ENCODE data around the gene DAGLB.
"Not testable (repeated sequence)": the region's sequence is repeated elsewhere in the genome, so short reads cannot be mapped to it uniquely, and the experiment has no call there.

The DAGLB gene

GRCh38 chr7:6460990-6461584, 13.3 kb upstream of the DAGLB start:
- no peak for DNase-seq (ENCODE audit: low read depth)

GRCh38 chr7:6460303-6460702, 12.5 kb upstream of the DAGLB start:
- no peak for DNase-seq (ENCODE audit: low read depth)

GRCh38 chr7:6458676-6459075, 10.9 kb upstream of the DAGLB start:
- DNase-seq (ENCODE audit: low read depth), result not testable (repeated sequence)

GRCh38 chr7:6453734-6454133, 6.0 kb upstream of the DAGLB start:
- no peak for DNase-seq (ENCODE audit: low read depth)

- DNase-seq (ENCODE audit: low read depth), result no peak
Measured at GRCh38 chr7:6451224-6451705, 3.5 kb upstream of the DAGLB start.

- DNase-seq (ENCODE audit: low read depth), result not testable (repeated sequence)
Measured at GRCh38 chr7:6450591-6450990, 2.8 kb upstream of the DAGLB start.

- DNase-seq (ENCODE audit: low read depth), result not testable (repeated sequence)
Measured at GRCh38 chr7:6449884-6450283, 2.1 kb upstream of the DAGLB start.

GRCh38 chr7:6448943-6449543, 1.3 kb upstream of the DAGLB start:
- no peak for DNase-seq (ENCODE audit: low read depth)

- peak; percentile 16 for DNase-seq (ENCODE audit: low read depth)
Measured at GRCh38 chr7:6446838-6447580, 745 bp downstream of the DAGLB start.

GRCh38 chr7:6444516-6445269, 3.1 kb downstream of the DAGLB start:
- DNase-seq (ENCODE audit: low read depth), result no peak

GRCh38 chr7:6443372-6443941, 4.3 kb downstream of the DAGLB start:
- DNase-seq (ENCODE audit: low read depth), result no peak

GRCh38 chr7:6442114-6442513, 5.6 kb downstream of the DAGLB start:
- DNase-seq (ENCODE audit: low read depth), result no peak

- no peak for DNase-seq (ENCODE audit: low read depth)
Measured at GRCh38 chr7:6440381-6440780, 7.4 kb downstream of the DAGLB start.

- no peak for DNase-seq (ENCODE audit: low read depth)
Measured at GRCh38 chr7:6438427-6438826, 9.3 kb downstream of the DAGLB start.

- DNase-seq (ENCODE audit: low read depth), result peak; percentile 7
Measured at GRCh38 chr7:6437251-6437650, 10.5 kb downstream of the DAGLB start.

GRCh38 chr7:6436385-6436685, 11.4 kb downstream of the DAGLB start:
- DNase-seq (ENCODE audit: low read depth), result no peak

GRCh38 chr7:6435486-6436384, 12.0 kb downstream of the DAGLB start:
- peak; percentile 84 for DNase-seq (ENCODE audit: low read depth)

GRCh38 chr7:6433784-6434615, 13.8 kb downstream of the DAGLB start:
- no peak for DNase-seq (ENCODE audit: low read depth)

- no peak for DNase-seq (ENCODE audit: low read depth)
Measured at GRCh38 chr7:6432781-6433180, 15.0 kb downstream of the DAGLB start.

GRCh38 chr7:6430974-6431373, 16.8 kb downstream of the DAGLB start:
- no peak for DNase-seq (ENCODE audit: low read depth)

Measured in activated T-cell treated with anti-CD3 and anti-CD28 coated beads for 24 hours (primary cell).